NCI-H460 (cell line): ENCODE results near the gene SLC4A3. TPM values are rescaled to one million over a fixed set of nuclear protein-coding genes. Genes with fewer than 3 reads are reported as not detected.
"Not testable (repeated sequence)": the region's sequence is repeated elsewhere in the genome, so short reads cannot be mapped to it uniquely, and the experiment has no call there.

ENCODE experiments used
- DNase-seq: peaks from one replicate; pipeline ENCODE4 v3.0.0-alpha.2; 2016; ENCODE audit warnings: low read depth; ENCODE audit errors: extremely low read depth
- total RNA-seq: library from RNA; depleted of rRNA; stranded (reverse); fragments of >200 nt; shearing (Covaris generic); gene quantifications from 2 replicates; pipeline ENCODE4 v1.2.3, GENCODE V29; 2014

The SLC4A3 gene
- total RNA-seq, 1 experiment from 2014 or later, result 0.97 TPM

GRCh38 chr2:219671279-219671678, 43.8 kb downstream of the SLC4A3 start:
- DNase-seq, result no peak

GRCh38 chr2:219672406-219672805, 45.0 kb downstream of the SLC4A3 start:
- no peak for DNase-seq

- DNase-seq, result no peak
These were observed 47.8 kb downstream of the SLC4A3 start for GRCh38 chr2:219675221-219675620.

GRCh38 chr2:219676586-219676985, 49.2 kb downstream of the SLC4A3 start:
- DNase-seq, result no peak

GRCh38 chr2:219679041-219679440, 51.6 kb downstream of the SLC4A3 start:
- no peak for DNase-seq

- no peak for DNase-seq
These were observed 52.1 kb downstream of the SLC4A3 start for GRCh38 chr2:219679571-219679970.

- DNase-seq, result no peak
These were observed 53.7 kb downstream of the SLC4A3 start for GRCh38 chr2:219680958-219681693.

- no peak for DNase-seq
These were observed 54.4 kb downstream of the SLC4A3 start for GRCh38 chr2:219681694-219682300.

- not testable (repeated sequence) for DNase-seq
These were observed 56.0 kb downstream of the SLC4A3 start for GRCh38 chr2:219683474-219683873.

- DNase-seq, result peak; percentile 64
These were observed 57.6 kb downstream of the SLC4A3 start for GRCh38 chr2:219684721-219685689.

GRCh38 chr2:219687272-219687671, 59.8 kb downstream of the SLC4A3 start:
- no peak for DNase-seq

GRCh38 chr2:219687882-219688559, 60.6 kb downstream of the SLC4A3 start:
- DNase-seq, result no peak

GRCh38 chr2:219688560-219689445, 61.4 kb downstream of the SLC4A3 start:
- DNase-seq, result no peak

GRCh38 chr2:219689676-219690628, 62.5 kb downstream of the SLC4A3 start:
- peak; percentile 47 for DNase-seq

GRCh38 chr2:219691571-219691970, 64.1 kb downstream of the SLC4A3 start:
- DNase-seq, result no peak
